ENCODE data around the gene NOX3. TPM values are rescaled to one million over a fixed set of nuclear protein-coding genes. Genes with fewer than 3 reads are reported as not detected.
"Not testable (repeated sequence)": the region's sequence is repeated elsewhere in the genome, so short reads cannot be mapped to it uniquely, and the experiment has no call there.

Gene NOX3, protein sequence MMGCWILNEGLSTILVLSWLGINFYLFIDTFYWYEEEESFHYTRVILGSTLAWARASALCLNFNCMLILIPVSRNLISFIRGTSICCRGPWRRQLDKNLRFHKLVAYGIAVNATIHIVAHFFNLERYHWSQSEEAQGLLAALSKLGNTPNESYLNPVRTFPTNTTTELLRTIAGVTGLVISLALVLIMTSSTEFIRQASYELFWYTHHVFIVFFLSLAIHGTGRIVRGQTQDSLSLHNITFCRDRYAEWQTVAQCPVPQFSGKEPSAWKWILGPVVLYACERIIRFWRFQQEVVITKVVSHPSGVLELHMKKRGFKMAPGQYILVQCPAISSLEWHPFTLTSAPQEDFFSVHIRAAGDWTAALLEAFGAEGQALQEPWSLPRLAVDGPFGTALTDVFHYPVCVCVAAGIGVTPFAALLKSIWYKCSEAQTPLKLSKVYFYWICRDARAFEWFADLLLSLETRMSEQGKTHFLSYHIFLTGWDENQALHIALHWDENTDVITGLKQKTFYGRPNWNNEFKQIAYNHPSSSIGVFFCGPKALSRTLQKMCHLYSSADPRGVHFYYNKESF
- total RNA-seq = not detected in 2 replicates

DNA sequence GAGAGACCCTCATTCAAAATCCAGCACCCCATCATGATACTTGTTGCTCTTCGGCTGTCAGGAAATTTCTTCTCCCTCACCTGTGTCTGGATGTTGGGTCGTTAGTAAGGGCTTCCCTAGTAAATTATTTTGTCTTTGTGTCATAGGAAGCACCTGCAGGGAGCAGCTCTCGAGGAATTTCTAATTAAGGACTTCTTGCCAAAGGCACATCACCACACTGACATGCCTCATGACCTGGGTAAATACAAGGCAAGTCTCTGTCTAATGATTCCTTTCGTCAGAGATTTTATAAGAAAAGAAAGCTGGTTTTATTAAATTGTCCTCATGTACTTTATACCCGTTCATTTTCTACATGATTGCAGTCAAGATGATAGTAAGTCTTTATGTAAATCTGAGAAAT is at the start of gene NOX3:
NOX3 (minus strand) TSS at position 74 of the 400 bp plus-strand sequence; CDS start at position 35, 39 bp downstream.
- no peak for DNase-seq (ENCODE audit: low read depth in 2 of 2)

DNA sequence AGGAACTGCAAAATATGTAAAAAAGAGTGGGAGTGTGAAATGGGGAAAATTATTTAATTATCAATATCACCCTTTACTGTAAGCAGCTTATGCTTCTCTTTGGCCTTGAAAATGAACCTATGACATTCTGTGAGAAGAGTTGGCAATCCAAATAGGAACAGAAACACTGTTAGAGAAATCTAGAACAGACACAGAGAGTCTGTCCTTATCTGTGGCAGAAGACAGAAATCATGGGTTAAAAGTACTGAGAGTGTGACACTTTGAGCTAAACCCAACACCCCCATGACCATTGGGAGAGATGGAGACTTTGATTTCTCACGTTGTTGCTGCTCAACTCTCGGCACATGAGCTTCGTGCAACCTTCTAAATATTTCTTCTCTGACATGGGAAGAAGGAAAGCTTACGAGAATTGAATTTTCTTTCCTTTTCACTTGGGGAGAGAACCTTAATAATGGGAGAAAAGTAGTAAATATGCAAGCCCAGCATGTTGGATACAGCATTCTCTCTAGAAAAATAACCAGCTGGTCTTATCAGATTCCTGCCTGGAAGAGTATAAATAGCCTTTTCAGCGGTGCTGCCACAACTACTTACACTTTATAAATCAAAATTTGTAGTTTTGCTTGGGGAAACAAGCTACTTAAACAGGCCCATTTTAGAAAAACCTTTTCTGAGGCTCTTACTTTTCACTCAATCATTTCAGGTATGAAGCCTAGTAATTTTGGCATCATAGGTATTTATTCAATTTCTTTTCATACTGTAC is 49.4 kb upstream of the NOX3 start:
- DNase-seq (ENCODE audit: low read depth in 2 of 2) = no peak

DNA sequence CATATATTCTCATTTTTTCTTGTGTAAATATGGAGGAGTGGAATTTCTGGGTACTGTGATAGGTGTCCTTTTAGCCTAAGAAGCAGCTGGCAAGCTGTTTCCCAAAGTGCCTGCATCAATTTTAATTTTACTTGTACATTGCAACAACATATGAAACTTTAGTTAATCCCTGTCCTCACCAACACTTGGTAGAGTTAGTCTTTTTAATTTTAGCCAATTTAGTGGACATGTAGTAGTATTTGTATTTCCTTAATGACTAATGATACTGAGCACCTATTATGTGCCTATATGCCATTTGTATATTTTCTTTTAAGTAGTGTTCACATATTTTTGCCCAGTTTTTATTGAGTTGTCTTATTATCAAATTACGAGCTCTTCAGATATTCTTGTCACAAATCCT is 46.8 kb upstream of the NOX3 start:
- no peak for DNase-seq (ENCODE audit: low read depth in 2 of 2)

DNA sequence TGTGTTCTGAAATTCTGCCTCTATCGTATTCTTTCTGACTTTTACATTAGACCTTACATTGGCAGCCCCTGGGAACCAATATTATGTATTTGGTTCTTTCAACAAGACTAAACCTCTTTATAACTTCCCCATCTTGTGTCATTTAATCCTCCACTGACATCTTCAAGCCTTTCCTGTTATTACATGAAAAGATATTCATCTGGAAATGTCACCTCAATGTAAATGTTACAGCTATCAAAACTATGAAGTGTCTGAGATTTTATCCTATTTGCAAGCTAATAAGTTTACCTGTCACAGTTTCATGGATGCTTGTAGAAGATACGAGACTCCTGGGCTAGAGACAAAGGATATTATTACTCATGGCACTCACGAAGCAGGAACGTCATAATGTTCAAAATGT is 43.9 kb upstream of the NOX3 start:
- no peak for DNase-seq (ENCODE audit: low read depth in 2 of 2)

DNA sequence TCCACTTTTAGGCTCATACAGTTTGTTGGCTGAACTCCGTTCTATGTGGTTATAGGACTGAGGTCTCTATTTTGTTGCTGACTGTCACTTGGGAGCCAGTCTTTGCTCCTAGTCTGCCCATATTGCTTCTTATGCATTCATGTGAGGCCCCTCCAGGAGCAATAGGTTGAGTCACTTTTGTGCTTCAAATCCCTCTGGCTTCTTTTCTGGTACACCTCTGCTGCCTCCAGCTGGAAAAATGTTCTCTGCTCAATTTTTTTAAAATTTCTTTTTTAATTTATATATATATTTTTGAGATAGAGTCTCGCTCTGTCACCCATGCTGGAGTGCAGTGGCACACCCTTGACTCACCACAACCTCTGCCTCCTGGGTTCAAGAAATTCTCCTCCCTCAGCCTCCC is 42.7 kb upstream of the NOX3 start:
- DNase-seq (ENCODE audit: low read depth in 2 of 2) = no peak

DNA sequence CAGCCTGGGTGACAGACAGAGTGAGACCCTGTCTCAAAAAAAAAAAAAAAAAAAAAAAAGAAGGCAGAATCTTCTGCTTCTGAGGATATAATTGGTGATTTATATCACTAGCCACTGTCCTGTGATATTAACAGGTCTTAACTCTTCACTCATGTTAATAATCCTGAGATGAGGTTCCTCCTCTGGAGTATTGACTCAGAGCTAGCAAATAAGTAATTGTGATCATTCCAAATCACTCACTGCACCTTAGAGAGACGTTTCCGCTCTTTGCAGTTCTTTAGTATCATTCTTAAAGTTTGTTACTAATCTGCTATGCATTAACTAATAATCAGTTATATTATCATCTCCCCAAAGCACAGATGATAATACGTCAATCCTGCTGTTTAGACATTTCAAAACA is 41.6 kb upstream of the NOX3 start:
- DNase-seq (ENCODE audit: low read depth in 2 of 2) = no peak

DNA sequence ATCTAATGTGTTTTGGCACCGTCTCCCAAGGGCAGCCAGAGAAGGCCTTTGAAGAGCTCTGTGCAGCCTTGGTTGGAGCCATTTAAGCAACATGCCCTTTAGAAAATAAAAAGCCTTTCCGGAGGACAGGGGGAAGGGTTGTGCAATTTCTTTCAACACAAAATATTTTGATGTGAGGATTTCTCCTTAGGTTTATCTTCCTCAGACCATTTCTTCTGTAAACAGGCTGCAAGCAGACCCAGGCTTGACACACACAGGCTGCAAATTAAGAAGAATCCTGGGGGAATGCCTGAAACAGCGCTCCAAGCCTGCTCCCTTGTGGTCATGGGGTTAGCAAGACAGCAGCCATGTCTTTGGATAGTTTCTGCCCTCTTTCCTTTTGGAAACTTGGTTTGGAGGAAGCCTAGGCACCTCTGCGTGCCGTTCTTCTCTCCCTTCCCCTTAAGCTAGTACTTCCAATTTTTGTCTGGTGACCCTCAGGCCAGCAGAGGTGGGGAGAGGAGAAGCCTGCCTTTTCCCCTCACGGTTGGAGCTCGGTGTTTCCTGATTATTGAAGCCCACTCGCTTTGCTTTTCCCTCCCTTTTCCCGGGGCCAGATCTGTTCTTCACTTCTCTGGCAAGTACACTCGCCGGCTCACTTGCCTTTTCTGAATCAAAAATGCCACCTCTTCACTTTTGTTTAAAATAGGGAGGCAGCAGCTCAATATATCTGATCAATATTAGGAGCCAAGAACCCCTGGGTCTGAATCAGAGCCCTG is 39.6 kb upstream of the NOX3 start:
- peak in 1 of 2 donors; percentile 20 for DNase-seq (ENCODE audit: low read depth in 2 of 2)

DNA sequence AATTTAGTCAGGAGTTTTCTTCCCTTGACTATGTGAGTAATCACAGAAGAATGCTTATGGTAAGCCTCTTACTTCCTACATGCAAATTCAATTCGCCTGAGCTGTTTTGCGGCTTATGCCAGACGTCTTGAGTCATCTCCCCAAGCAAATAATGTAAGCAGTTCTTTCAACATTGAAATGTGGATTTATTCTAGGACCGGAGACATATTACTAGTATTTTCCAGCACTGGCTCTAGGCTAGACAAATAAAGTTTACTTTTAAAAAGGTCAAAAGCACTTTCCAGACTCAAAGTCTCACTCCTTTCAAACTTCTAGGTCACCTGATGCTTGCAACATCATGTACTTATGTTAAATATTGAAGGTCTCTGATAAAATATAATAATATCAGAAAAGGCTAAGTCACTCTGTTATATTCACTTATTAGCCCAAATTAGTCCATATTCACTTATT is 38.1 kb upstream of the NOX3 start:
- DNase-seq (ENCODE audit: low read depth in 2 of 2) = peak in 1 of 2 donors; percentile 95

DNA sequence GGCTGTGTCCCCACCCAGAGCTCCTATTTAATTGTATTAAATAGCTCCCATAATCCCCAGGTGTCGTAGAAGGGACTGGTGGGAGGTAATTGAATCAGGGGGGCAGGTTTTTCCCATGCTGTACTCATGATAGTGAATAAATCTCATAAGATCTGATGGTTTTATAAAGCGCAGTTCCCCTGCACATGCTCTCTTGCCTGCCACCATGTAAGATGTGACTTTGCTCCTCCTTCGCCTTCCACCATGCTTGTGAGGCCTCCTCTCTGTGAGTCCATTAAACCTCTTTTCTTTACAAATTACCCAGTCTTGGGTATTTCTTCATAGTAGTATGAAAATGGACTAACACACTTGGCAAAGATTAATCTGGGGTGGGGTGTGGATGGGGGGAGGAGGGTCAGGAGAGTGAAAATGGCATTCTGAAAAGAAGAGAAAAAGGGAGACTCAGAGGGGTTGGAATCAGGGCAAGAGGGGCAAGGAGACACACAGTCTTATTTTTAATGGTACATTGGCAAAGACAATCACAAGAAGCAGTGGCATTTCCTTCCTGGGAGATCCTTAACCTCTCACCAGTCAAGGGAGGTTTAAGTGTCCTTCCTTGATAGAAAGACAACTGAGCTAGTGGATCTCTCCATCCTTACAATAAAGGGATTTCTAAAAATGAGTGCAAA is 37.5 kb upstream of the NOX3 start:
- no peak for DNase-seq (ENCODE audit: low read depth in 2 of 2)

DNA sequence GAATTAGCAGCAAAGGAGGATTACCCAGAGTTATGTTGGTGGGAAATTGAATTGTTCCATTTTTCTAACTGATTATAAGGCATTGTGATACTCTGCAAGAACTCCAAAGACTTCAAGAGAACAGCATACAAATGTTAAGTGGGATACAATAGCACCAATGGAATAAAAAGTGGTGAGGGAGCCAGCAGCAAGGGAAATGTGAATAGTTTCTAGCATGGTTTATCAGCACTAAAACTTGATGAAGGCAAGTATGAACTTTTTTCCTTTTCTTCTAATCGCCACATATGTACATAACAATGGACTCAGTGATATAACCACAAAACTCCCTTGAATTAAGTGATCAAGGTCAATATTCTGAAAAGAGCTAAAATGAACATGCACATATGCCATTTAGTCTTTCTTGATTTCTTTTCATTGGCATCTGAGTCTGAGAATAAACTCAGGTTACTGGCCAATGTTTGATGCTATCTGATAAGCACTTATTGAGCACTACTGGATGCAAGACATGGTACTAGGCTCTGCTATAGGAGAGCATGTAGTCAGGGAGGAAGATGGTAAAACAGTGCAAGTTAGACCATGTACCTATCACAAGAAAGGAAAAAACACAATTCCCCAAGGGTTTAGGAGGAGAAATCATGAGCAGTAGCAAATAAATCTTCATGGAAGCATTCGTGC is 36.6 kb upstream of the NOX3 start:
- no peak for DNase-seq (ENCODE audit: low read depth in 2 of 2)

DNA sequence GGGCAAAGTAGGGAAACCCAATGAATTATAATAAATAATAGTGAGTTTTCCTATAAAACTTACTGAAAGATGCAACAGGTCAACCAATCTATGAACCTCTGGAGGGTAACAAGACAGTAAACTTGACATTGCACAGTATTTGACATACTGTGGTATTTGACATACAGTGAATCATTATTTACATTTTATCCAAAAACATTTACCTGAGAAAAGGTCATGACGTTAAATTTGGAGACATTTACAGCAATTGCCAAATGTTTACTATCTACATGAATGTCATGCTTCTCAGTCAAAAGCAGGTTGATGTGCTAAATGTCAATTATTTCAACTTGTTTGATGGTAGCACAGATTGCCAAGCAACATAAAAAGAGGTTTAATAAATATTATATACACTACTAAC is 35.8 kb upstream of the NOX3 start:
- DNase-seq (ENCODE audit: low read depth in 2 of 2) = no peak

DNA sequence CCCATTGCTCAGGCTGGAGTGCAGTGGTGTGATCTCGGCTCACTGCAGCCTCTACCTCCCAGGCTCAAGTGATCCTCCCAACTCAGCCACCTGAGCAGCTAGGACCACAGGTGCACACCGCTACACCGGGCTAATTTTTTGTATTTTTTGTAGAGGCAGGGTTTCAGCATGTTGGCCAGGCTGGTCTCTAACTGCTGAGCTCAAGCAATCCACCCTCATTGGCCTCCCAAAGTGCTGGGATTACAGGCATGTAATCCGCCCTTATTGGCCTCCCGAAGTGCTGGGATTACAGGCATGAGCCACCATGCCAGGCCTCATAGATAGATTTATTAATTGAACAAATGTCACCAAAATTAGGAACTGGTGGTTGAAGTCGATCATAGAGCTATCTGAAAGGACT is 32.6 kb upstream of the NOX3 start:
- DNase-seq (ENCODE audit: low read depth in 2 of 2) = not testable (repeated sequence)

DNA sequence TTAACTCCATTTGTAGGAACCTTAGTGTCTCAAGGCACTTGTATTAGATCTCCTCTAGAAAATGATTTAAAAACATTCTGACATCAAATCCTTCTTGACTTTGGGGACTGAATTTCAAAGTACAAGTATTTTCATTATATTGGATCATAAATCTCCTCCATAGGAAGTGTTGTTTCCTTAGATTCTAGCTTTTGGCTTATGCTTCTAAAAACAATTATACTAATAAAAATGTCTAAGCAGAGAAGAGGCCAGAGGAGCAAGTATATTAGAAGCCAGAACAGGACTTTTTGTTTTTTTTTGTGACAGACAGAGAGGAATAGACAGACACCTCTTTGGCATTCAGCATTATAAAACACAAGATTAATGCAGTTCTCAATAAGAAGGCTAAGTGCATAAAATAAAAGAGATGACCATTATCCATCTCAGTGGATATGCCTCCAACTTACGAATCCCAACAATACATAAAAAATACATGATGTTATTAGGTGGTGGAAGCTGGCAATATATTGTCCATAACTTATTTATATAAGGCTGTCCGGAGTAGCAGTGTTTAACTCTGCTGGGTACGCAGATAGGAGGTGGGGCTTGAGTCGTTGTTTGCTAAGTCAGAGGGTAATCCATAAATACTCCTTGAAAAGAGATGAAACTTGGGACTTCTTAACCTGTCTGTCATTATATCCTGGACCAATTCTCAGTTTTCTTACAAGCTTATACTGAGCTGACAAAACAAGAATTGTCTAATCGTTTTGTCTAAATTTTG is 31.9 kb upstream of the NOX3 start:
- DNase-seq (ENCODE audit: low read depth in 2 of 2) = peak in 1 of 2 donors; percentile 21

DNA sequence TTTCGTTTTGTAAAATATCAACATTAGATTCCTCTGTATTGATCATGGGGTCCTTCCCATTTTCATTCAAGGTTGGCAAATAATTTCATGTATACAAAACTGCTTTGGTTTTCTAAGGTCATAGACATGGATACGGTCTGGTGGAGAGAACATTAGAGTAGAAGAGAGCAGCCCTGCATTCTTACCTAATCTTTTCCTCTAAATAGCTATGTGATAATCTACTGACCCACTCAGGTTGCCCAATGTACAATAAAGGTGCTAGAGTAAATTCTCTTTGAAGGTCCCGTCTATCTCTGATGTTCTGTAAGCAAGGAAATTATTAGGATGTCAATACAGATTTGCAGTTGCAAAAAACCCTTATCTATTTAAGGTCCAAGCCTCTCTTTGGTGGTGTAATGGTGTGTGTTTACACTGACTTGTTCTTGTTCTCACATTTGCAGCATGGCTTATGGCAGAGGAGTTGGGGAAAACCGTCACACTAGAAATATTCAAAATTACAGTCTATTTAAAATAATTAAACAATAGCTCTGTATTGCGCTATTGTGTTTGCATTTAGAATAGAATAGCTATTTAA is 31.2 kb upstream of the NOX3 start:
- DNase-seq (ENCODE audit: low read depth in 2 of 2) = no peak

DNA sequence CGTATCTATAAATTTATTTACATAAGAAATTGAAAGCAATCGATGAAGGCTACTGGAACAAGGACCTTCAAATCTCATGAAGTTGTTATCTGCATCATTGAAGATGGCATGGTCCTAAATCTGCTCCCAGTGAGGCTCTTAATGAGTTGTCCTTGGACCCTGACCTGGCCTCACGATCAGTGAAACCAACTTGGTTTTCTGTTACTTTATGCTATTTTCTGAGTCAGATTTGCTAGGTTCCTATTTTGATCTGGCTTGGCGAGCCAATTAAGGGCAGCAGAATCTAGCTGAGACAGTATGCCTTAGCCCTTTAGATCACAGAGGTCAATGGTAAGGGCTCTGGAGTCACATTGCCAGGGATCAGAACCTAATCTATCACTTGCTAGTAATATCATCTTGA is 30.1 kb upstream of the NOX3 start:
- DNase-seq (ENCODE audit: low read depth in 2 of 2) = no peak

DNA sequence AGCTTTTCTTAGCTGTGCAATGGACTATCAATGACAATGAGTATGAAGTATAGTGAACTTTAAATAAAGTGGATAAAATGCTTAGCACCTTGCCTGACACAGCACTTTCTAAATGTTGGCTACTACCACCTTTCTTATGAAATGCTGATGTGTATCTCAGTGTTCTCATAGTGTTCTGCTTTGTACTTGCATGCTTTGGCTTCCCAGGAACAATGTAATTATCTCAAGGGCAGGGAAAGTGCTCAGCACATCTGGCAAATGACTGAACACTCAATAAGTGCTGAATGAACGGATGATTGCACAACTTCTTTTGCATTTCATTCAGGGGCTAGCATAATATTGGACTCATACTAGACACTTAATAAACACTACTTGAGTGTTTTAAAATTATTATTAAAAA is 28.2 kb upstream of the NOX3 start:
- no peak for DNase-seq (ENCODE audit: low read depth in 2 of 2)

DNA sequence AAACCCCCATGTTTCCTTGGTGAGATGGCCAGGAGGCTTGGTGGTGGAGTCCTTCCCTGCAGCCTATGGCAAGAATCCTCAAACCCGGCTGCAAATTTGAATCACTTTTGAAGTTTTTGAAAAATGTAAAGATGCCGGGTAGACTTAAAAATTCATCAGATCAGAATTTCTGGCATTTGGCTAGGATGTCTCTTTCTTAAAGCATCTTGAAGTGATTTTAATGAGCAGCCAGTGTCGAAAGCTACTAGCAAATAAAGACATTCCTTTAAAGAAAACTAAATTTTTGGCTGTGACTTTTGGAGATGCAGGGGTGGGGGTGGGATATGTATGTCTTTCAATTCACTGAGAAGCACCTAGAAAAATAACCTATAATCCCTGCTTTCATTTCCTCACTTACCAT is 25.6 kb upstream of the NOX3 start:
- no peak for DNase-seq (ENCODE audit: low read depth in 2 of 2)

DNA sequence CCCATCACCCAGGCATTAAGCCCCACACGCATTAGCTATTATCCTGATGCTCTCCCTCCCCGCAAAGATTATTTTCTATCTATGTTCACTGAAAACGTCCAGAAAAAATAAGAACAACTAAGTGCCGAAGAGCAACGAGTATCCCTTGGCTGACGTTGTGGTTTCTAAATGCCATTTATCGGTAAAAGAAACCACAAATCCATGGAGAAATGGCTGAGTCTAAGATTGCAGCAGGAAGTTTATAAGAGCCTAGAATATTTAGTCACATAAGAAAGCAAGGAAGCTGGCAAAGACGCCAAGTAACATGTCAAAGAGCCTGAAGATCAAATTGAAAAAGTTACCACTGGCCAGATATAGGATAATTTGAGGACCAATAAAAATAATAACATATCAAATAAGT is 18.1 kb upstream of the NOX3 start:
- DNase-seq (ENCODE audit: low read depth in 2 of 2) = no peak

DNA sequence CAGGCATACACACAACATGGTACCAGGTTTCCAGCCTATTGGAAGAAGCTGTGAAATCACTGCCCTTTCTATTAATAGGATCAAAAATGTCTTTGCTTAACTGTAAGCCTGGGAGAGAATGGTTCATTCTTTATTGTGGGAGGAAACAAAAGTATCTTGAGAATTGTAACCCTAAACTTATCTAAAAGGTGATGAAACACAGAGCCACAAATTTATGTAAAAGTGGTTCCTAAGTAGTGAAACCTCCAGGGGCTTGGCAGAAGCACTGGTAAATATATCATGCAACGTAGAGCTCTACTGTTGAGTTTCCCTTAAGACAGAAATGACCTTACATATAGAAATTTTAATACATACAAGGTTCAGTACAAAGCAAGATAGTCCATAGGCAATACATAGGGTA is 17.2 kb upstream of the NOX3 start:
- no peak for DNase-seq (ENCODE audit: low read depth in 2 of 2)
